SK-N-SH (cell line): Measurements from ENCODE around the gene TAMALIN.

Experiments
- CTCF ChIP-seq: fragments of 200-600 bp; sonication (generic); IDR thresholded peaks from 2 replicates; pipeline ENCODE4 v1.6.1; 2017; ENCODE audit warnings: antibody characterized with exemption, mild to moderate bottlenecking, moderate library complexity
- EZH2phosphoT487 ChIP-seq: fragments of 200-600 bp; sonication (generic); IDR thresholded peaks from 2 replicates; pipeline ENCODE4 v1.6.1; 2017; ENCODE audit warnings: low read depth, mixed run types, mild to moderate bottlenecking, antibody characterized with exemption, moderate library complexity, borderline replicate concordance
- JUND ChIP-seq: IDR thresholded peaks from 2 replicates; pipeline ENCODE4 v1.4.0; 2012
- RFX5 ChIP-seq: IDR thresholded peaks from 2 replicates; pipeline ENCODE4 v1.6.1; 2012; ENCODE audit warnings: mild to moderate bottlenecking, improper control_type of control experiment, low read length
- TAF1 ChIP-seq: IDR thresholded peaks from 2 replicates; pipeline ENCODE4 v1.6.1; 2012; ENCODE audit warnings: low read depth, mild to moderate bottlenecking, low read length, moderate library complexity, borderline replicate concordance

GRCh38 chr12:52049286-52049685 lies 42.5 kb downstream of the TAMALIN start:
- no peak for TF ChIP-seq TAF1
- no peak for TF ChIP-seq EZH2phosphoT487
- no peak for TF ChIP-seq CTCF
- no peak for TF ChIP-seq RFX5
- no peak for TF ChIP-seq JUND
